SIG-M5 treated with dmso at 0.1 percent for 504 hours (cell line): ENCODE data around the gene ANKRD52.
"Not testable (repeated sequence)": the region's sequence is repeated elsewhere in the genome, so short reads cannot be mapped to it uniquely, and the experiment has no call there.

Experiments used
- DNase-seq: peaks from one replicate; lab custom pipeline; 2025; ENCODE audit not compliant: unreplicated experiment; lab: John Stamatoyannopoulos, UW

ANKRD52 gene

GRCh38 chr12:56258068-56258819, at the start of gene ANKRD52:
TSS of gene ANKRD52 (minus strand) at chr12:56258384. CDS start at chr12:56258269, 115 bp downstream.
- peak; percentile 76 for DNase-seq

- no peak for DNase-seq
Observed at GRCh38 chr12:56307221-56307965, 49.2 kb upstream of the ANKRD52 start.

- DNase-seq, result no peak
Observed at GRCh38 chr12:56304872-56305590, 46.8 kb upstream of the ANKRD52 start.

GRCh38 chr12:56304276-56304675, 46.1 kb upstream of the ANKRD52 start:
- no peak for DNase-seq

GRCh38 chr12:56300644-56301464, 42.7 kb upstream of the ANKRD52 start:
- no peak for DNase-seq

GRCh38 chr12:56299853-56300643, 41.9 kb upstream of the ANKRD52 start, which contains the start of gene CS:
TSS of gene CS (minus strand) at chr12:56300330. CDS start at chr12:56300201, 129 bp downstream.
- DNase-seq, result peak; percentile 99

- DNase-seq, result peak; percentile 61
Observed at GRCh38 chr12:56299308-56299852, 41.2 kb upstream of the ANKRD52 start.

- no peak for DNase-seq
Observed at GRCh38 chr12:56298828-56299227, 40.6 kb upstream of the ANKRD52 start.

GRCh38 chr12:56297400-56297799, 39.2 kb upstream of the ANKRD52 start:
- no peak for DNase-seq

- DNase-seq, result peak; percentile 83
Observed at GRCh38 chr12:56296295-56296694, 38.1 kb upstream of the ANKRD52 start.

- no peak for DNase-seq
Observed at GRCh38 chr12:56293795-56294194, 35.6 kb upstream of the ANKRD52 start.

- peak; percentile 57 for DNase-seq
Observed at GRCh38 chr12:56288705-56289387, 30.7 kb upstream of the ANKRD52 start.

- no peak for DNase-seq
Observed at GRCh38 chr12:56286044-56286830, 28.1 kb upstream of the ANKRD52 start.

- not testable (repeated sequence) for DNase-seq
Observed at GRCh38 chr12:56284263-56284662, 26.1 kb upstream of the ANKRD52 start.

GRCh38 chr12:56282579-56282978, 24.4 kb upstream of the ANKRD52 start:
- DNase-seq, result no peak

GRCh38 chr12:56282030-56282429, 23.8 kb upstream of the ANKRD52 start:
- DNase-seq, result no peak

GRCh38 chr12:56280849-56281248, 22.7 kb upstream of the ANKRD52 start:
- DNase-seq, result no peak

GRCh38 chr12:56278905-56279304, 20.7 kb upstream of the ANKRD52 start:
- no peak for DNase-seq
